ENCODE results near the gene FAM209B. TPM values are rescaled to one million over a fixed set of nuclear protein-coding genes. Genes with fewer than 3 reads are reported as not detected.

Gene FAM209B
- 0.36 TPM in 1 of 2 replicates, not detected in the other for total RNA-seq

DNA sequence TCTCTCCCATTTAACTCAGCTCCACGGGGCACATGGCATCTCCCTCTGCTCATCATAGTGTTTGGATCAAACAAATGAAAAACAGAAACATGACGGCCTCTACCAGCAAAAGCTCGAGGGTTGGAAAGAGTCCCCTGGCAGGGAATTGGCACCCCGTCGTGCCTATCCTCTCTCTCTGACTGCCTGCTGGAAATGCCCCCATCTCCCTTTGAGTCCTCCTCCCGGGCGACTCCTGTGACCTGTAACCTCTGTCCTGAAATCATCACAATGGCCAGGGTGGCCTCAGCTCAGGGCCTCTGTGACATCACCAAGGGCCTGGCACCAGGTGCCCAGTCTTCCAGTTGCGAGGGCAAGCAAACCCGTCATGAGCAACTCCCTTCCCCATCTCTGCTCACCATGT lies at the start of gene FAM209B:
Gene FAM209B (plus strand): TSS at position 301 of the 400 bp plus-strand sequence. CDS start 96 bp downstream, at position 397.

GRCh38 chr20:56524444-56524843 lies 8.6 kb upstream of the FAM209B start, which contains the start of gene FAM209A:
TSS of gene FAM209A (plus strand) at chr20:56524744. CDS start at chr20:56524809, 65 bp downstream.

Other genes with a start within 250 kb of the FAM209B start
- gene FAM210B, start 174.3 kb upstream of the FAM209B start, total RNA-seq: 52.6 and 54.6 TPM in 2 replicates
- 9.0 and 9.9 TPM in 2 replicates for gene AURKA, start 141.0 kb upstream of the FAM209B start, total RNA-seq
- gene CSTF1, start 140.6 kb upstream of the FAM209B start, total RNA-seq: 43.1 and 44.0 TPM in 2 replicates
- 1.8 and 2.7 TPM in 2 replicates for gene CASS4, start 121.0 kb upstream of the FAM209B start, total RNA-seq
- 76.6 and 80.5 TPM in 2 replicates for gene RTF2, start 64.6 kb upstream of the FAM209B start, total RNA-seq
- 0.24 TPM in 1 of 2 replicates, not detected in the other for gene FAM209A, start 8.5 kb upstream of the FAM209B start, total RNA-seq
- gene TFAP2C, start 96.1 kb downstream of the FAM209B start, total RNA-seq: 39.9 and 51.4 TPM in 2 replicates